Gastroesophageal sphincter (tissue), 2 donors: Measurements from ENCODE around the gene COMMD9.

Experiments used
- EP300 ChIP-seq: sonication (generic); formaldehyde crosslinking; IDR thresholded peaks from one replicate; pipeline ENCODE4 v1.6.1; 2017; ENCODE audit warnings: antibody characterized with exemption, mild to moderate bottlenecking
- POLR2A ChIP-seq, 2 donors: fragments of 450-650 bp; IDR thresholded peaks; one replicate each; pipeline ENCODE4 v1.6.1; 2017; ENCODE audit warnings: antibody characterized with exemption in 2 of 2, mild to moderate bottlenecking in 2 of 2, moderate library complexity in 1 of 2

DNA sequence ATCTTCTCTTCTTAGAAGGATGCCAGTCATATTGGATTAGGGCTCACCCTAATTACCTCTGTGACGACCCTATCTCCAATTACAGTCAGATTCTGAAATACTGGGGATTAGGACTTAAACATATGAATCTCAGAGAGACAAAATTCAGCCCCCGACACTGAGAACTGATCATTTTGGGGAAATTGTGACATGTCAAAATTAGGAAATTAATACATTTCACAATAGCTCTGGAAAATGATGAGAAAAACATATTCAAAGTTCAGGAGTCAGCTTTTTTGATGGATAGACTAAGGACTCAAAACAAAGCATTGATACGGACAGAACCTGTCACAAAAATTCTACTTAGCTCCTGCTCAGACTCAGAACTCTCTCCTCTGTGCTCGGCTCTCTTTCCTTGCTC, 40.8 kb downstream of the COMMD9 start:
- TF ChIP-seq EP300 (no peak), POLR2A (IDR thresholded peaks at IDR 0.05) (no peak)
